HUDEP-2 (cell line): ENCODE data around the gene FDX2.
"Not testable (repeated sequence)": the region's sequence is repeated elsewhere in the genome, so short reads cannot be mapped to it uniquely, and the experiment has no call there.

ENCODE experiments used
- DNase-seq, 76 experiments: peaks; one replicate each; lab custom pipeline; 2025; ENCODE audit not compliant: unreplicated experiment in 76 of 76; lab: John Stamatoyannopoulos, UW

The FDX2 gene

GRCh38 chr19:10286803-10287737 lies 28.7 kb downstream of the FDX2 start, which contains the start of gene ICAM4:
Gene ICAM4, plus strand, starts transcription at chr19:10286955. Its CDS starts 58 bp downstream, at chr19:10287013.
- peak in 75 of 76 experiments; percentile 72 to 100 (median 95) for DNase-seq

DNA sequence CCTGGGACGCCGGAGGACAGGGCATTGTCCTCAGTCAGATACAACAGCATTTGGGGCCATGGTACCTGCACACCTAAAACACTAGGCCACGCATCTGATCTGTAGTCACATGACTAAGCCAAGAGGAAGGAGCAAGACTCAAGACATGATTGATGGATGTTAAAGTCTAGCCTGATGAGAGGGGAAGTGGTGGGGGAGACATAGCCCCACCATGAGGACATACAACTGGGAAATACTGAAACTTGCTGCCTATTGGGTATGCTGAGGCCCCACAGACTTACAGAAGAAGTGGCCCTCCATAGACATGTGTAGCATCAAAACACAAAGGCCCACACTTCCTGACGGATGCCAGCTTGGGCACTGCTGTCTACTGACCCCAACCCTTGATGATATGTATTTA lies 30.4 kb downstream of the FDX2 start:
- DNase-seq, result no peak

- no peak for DNase-seq
Observed at GRCh38 chr19:10284960-10285278, 30.9 kb downstream of the FDX2 start.

GRCh38 chr19:10284065-10284959 lies 31.5 kb downstream of the FDX2 start:
- DNase-seq, result no peak

- DNase-seq, result peak in 20 of 76 experiments; percentile 15 to 50 (median 26)
Observed at GRCh38 chr19:10283301-10284064, 32.3 kb downstream of the FDX2 start.

GRCh38 chr19:10282043-10282442 lies 33.8 kb downstream of the FDX2 start:
- DNase-seq, result not testable (repeated sequence)

DNA sequence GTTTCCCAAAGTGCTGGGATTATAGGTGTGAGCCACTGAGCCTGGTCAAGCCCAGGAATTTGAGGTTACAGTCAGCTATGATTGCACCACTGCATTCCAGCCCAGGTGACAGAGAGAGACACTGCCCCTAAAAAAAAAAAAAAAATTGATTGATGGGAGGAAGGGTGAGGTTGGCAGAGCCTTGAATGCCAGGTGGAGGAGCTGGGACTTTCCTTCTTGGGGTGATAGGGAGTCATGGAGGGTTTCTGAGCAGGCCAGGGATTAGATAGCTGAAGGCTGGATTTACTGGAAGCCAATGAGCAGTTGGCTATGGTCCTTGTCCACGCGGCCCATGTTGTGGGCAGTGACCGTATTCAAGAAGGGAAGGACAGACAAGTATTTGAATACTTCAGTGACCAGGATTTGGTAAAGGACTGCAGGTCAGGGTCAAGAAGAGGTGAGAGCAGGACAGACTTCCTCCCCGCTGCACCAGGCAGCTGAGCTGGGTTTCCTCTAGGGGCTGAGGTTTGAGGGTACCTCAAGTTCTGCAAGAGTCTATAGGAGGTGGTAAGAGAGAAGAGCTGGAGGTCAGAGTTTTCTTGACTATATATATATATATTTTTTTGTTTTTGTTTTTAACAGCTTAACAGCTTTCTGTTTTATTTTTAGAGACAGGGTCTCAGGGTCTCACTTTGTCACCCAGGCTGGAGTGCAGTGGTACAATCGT lies 35.9 kb downstream of the FDX2 start:
- DNase-seq, result no peak

GRCh38 chr19:10278935-10279334 lies 36.9 kb downstream of the FDX2 start:
- no peak for DNase-seq

DNA sequence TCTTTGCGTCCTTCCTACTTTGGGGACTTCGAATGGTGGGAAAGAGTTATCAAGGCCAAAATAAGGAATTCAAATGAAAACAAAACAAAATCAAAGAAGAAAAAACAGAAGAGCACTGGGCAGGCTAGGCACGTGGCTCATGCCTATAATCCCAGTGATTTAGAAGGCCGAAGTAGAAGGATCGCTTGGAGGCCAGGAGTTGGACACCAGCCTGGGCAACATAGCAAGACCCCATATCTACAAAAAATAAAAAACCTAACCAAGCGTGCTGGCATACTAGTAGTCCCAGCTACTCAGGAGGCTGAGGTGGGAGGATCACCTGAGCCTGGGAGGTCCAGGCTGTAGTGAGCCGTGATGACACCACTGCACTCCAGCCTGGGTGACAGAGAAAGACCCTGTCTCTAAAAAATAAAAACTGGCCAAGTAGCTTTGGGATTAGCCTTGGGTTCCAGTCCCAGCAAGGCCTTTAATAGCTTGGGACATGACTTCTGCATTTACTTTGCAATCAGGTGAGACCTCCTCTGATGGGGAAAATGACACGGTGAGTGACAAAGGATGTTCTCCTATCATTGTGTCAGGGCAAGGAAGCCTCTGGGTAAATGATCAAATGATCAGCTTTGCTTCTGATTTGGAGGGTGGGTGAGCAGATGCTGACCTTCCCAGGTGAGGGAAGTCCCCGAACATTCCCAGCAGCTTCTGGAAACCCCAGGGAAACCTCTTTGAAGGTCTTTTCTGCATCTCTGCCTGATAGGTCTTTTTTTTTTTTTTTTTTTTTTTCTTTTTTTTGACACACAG lies 37.8 kb downstream of the FDX2 start:
- DNase-seq, result no peak

GRCh38 chr19:10274589-10274988 lies 41.2 kb downstream of the FDX2 start:
- DNase-seq, result no peak

- peak in 2 of 76 experiments; percentile 18 to 27 for DNase-seq
Observed at GRCh38 chr19:10271543-10272086, 44.2 kb downstream of the FDX2 start.

- DNase-seq, result peak in 66 of 76 experiments; percentile 19 to 85 (median 65)
Observed at GRCh38 chr19:10270616-10271394, 45.0 kb downstream of the FDX2 start, which contains the start of gene ICAM1. Gene ICAM1, plus strand, starts transcription at chr19:10271120. Its CDS starts 40 bp downstream, at chr19:10271160.

DNA sequence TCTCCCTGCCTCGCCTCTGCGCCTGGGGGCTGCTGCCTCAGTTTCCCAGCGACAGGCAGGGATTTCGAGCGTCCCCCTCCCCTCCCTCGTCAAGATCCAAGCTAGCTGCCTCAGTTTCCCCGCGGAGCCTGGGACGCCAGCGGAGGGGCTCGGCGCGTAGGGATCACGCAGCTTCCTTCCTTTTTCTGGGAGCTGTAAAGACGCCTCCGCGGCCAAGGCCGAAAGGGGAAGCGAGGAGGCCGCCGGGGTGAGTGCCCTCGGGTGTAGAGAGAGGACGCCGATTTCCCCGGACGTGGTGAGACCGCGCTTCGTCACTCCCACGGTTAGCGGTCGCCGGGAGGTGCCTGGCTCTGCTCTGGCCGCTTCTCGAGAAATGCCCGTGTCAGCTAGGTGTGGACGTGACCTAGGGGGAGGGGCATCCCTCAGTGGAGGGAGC lies 45.6 kb downstream of the FDX2 start:
- peak in 47 of 76 experiments; percentile 12 to 64 (median 44) for DNase-seq

DNA sequence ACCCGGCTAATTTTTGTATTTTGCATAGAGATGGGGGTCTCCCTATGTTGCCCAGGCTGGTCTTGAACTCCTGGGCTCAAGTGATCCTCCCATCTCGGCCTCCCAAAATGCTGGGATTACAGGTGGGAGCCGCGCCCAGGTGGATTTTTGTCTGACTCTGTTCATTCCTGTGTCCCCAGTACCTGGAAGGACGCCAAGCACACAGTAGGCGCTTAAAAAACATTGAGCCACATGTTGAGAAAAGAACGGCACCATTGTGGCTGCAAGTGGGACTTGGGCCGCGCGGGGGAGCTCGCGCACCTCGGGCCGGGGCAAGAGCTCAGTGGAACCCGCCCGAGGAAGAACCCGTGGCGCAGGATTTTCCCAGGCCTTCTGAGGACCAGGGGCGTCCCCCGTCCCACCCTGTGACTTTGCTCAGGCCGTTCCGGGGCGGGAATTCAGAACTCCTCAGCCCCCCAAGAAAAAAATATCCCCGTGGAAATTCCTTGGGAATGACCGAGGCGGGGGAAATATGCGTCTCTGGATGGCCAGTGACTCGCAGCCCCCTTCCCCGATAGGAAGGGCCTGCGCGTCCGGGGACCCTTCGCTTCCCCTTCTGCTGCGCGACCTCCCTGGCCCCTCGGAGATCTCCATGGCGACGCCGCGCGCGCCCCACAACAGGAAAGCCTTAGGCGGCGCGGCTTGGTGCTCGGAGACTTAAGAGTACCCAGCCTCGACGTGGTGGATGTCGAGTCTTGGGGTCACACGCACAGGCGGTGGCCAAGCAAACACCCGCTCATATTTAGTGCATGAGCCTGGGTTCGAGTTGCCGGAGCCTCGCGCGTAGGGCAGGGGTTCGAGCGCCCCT lies 46.3 kb downstream of the FDX2 start:
- peak in 72 of 76 experiments; percentile 44 to 94 (median 85) for DNase-seq

DNA sequence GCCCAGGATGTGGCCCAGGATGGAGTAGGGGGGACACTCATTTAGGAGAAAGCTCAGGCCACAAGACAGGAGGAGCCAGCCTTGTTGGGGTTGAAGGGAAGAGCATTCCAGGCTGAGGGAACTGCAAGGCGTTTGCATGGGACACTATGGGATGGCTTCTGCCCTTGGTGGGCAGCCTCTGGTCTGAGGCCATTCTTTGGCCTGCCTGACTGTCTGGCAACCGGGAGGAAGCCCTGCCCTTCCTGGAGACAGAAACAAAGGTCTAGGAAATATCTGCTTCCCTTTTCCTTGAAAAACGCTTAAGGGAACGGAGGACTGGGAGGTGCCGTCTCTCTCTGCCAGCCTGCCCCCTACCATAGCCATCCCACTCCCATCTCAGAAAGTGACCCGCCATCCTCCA lies 47.7 kb downstream of the FDX2 start:
- DNase-seq, result no peak

DNA sequence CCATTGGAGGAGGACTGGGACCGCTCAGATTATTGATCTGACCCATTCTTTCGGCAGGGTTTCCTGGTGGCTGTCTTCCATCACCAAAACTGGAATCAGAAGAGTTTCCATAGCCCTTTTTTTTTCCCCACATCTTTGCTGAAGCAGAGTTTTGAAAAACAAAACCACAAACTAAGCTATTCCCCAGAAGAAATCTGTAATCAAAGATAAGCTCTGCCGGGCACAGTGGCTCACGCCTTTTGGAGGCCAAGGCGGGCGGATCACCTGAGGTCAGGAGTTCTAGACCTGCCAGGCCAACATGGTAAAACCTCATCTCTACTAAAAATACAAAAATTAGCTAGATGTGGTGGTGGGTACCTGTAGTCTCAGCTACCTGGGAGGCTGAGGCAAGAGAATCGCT lies 49.1 kb downstream of the FDX2 start:
- peak in 2 of 76 experiments; percentile 4 to 14 for DNase-seq

DNA sequence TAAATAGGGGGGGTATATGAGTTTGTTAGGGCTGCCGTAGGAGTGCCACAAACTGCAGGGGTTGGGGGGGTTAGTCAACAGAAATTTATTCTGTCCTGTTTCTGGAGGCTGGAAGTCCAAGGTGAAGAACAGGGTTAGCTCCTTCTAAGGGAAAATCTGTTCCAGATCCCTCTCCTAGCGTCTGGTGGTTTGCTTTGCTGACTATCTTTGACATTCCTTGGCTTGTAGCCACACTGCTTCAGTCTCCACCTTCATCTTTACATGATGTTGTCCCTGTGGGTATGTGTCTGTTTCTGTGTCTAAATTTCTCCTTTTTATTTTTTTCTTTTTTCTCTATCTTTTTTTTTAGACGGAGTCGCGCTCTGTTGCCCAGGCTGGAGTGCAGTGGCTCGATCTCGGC lies 53.0 kb downstream of the FDX2 start:
- no peak for DNase-seq
